Endothelial cell of umbilical vein (primary cell): Measurements from ENCODE around the gene TRPM3. TPM values are rescaled to one million over a fixed set of nuclear protein-coding genes. Genes with fewer than 3 reads are reported as not detected.

Experiments used
- BruUV-seq: library from RNA; stranded (reverse); fragments of 400-500 nt; replicated peaks from 2 replicates; lab custom pipeline; 2021; lab: Mats Ljungman, UMichigan
- CTCF ChIA-PET: fragments of 300-600, 350-600 bp; sonication (Branson Sonifier 250); formaldehyde crosslinking; loops from one replicate; lab custom pipeline; 2021; ENCODE audit warnings: antibody characterized with exemption, inconsistent platforms; lab: Charles Lee
- POLR2A ChIA-PET: fragments of 300-600, 350-600 bp; sonication (Branson Sonifier 250); formaldehyde crosslinking; loops from one replicate; lab custom pipeline; 2021; ENCODE audit warnings: antibody characterized with exemption, inconsistent platforms; lab: Charles Lee
- DNase-seq: peaks from one replicate; pipeline ENCODE4 v3.0.0-alpha.2; 2011; ENCODE audit warnings: low read depth, low spot score
- FAIRE-seq: peaks from 2 replicates; lab custom pipeline; 2011; peaks lifted over from hg19 to GRCh38; lab: Jason Lieb, UNC
- H2AFZ ChIP-seq: 2 replicates; pipeline ENCODE4 v1.6.0; 2012; ENCODE audit warnings: low read depth, low read length, control low read depth, inconsistent platforms
- H3K27ac ChIP-seq: 2 replicates; pipeline ENCODE4 v1.5.1; 2011; ENCODE audit warnings: low read depth, mild to moderate bottlenecking, control low read depth, low read length, moderate library complexity; ENCODE audit not compliant: insufficient read depth
- H3K27me3 ChIP-seq, 2 experiments: 2 replicates each; pipeline versions ENCODE4 v1.6.0 to v1.6.1; 2011; ENCODE audit warnings: low read length in 2 of 2, mixed read lengths in 1 of 2; ENCODE audit not compliant: control insufficient read depth in 2 of 2, insufficient read depth in 2 of 2
- H3K36me3 ChIP-seq, 2 experiments: 2 replicates in 1 of 2; 3 replicates in 1 of 2; pipeline ENCODE4 v1.5.1; 2011; ENCODE audit warnings: low read length in 2 of 2, mild to moderate bottlenecking in 1 of 2, moderate library complexity in 1 of 2; ENCODE audit not compliant: control insufficient read depth in 2 of 2, insufficient read depth in 2 of 2; ENCODE audit errors: extremely low read depth in 1 of 2
- H3K4me1 ChIP-seq: 3 replicates; pipeline ENCODE4 v1.5.1; 2011; ENCODE audit warnings: mild to moderate bottlenecking, low read length; ENCODE audit not compliant: control insufficient read depth, insufficient read depth; ENCODE audit errors: extremely low read depth
- H3K4me2 ChIP-seq: 2 replicates; pipeline ENCODE4 v1.6.1; 2011; ENCODE audit warnings: low read length, control low read depth, mixed read lengths; ENCODE audit not compliant: insufficient read depth
- H3K4me3 ChIP-seq, 3 experiments: fragments of 200-600 bp in 1 of 3; sonication (generic), shearing (Covaris generic) in 1 of 3; replicated peaks in 1 of 3; 2 replicates each; pipeline ENCODE4 v1.5.1; 2011 to 2016; ENCODE audit warnings: control low read depth in 3 of 3, low read length in 3 of 3, mild to moderate bottlenecking in 2 of 3, inconsistent platforms in 1 of 3, low read depth in 1 of 3, moderate library complexity in 1 of 3; ENCODE audit not compliant: insufficient read depth in 1 of 3
- H3K79me2 ChIP-seq: 2 replicates; pipeline ENCODE4 v1.6.0; 2012; ENCODE audit warnings: low read length, inconsistent platforms; ENCODE audit not compliant: control insufficient read depth, insufficient read depth
- H3K9ac ChIP-seq: replicated peaks from 2 replicates; pipeline ENCODE3; 2011; ENCODE audit warnings: low read length, control low read depth; ENCODE audit not compliant: insufficient read depth; ENCODE audit errors: extremely low read depth
- H3K9me1 ChIP-seq: replicated peaks from 3 replicates; pipeline ENCODE4 v1.6.0; 2011; ENCODE audit warnings: mild to moderate bottlenecking, low read length; ENCODE audit not compliant: control insufficient read depth, insufficient read depth; ENCODE audit errors: extremely low read depth
- H3K9me3 ChIP-seq: replicated peaks from 2 replicates; pipeline ENCODE4 v1.5.1; 2012; ENCODE audit warnings: low read length, inconsistent platforms; ENCODE audit not compliant: control insufficient read depth, insufficient read depth
- H4K20me1 ChIP-seq: replicated peaks from 2 replicates; pipeline ENCODE3; 2011; ENCODE audit warnings: mild to moderate bottlenecking, low read length; ENCODE audit not compliant: control insufficient read depth, insufficient read depth; ENCODE audit errors: extremely low read depth
- EZH2 ChIP-seq: IDR thresholded peaks from 2 replicates; pipeline ENCODE4 v1.6.1; 2012; ENCODE audit warnings: borderline replicate concordance, low read depth, mild to moderate bottlenecking, moderate library complexity, low read length, inconsistent platforms; ENCODE audit not compliant: severe bottlenecking
- FOS ChIP-seq: IDR thresholded peaks from 2 replicates; pipeline ENCODE4 v1.6.1; 2011; ENCODE audit warnings: mild to moderate bottlenecking, low read length, moderate library complexity, borderline replicate concordance; ENCODE audit not compliant: insufficient read depth
- GATA2 ChIP-seq: IDR thresholded peaks from 2 replicates; pipeline ENCODE4 v1.7.0; 2011; ENCODE audit warnings: low read depth, mild to moderate bottlenecking, moderate library complexity, mixed read lengths, low read length; ENCODE audit not compliant: insufficient read length, insufficient read depth
- JUN ChIP-seq: IDR thresholded peaks from 2 replicates; pipeline ENCODE4 v1.6.1; 2011; ENCODE audit warnings: borderline replicate concordance, low read depth; ENCODE audit not compliant: insufficient read length, insufficient read depth
- MYC ChIP-seq: IDR thresholded peaks from one replicate; pipeline ENCODE4 v1.6.1; 2011; ENCODE audit warnings: mild to moderate bottlenecking, low read depth, low read length
- POLR2A ChIP-seq: IDR thresholded peaks from 2 replicates; pipeline ENCODE4 v1.6.1; 2012; ENCODE audit warnings: low read depth, mild to moderate bottlenecking, control low read depth, low read length
- POLR2AphosphoS5 ChIP-seq: IDR thresholded peaks from 2 replicates; pipeline ENCODE4 v1.6.1; 2012; ENCODE audit warnings: low read depth, mild to moderate bottlenecking, control low read depth, low read length, moderate library complexity; ENCODE audit not compliant: insufficient read depth
- dilution Hi-C: fragments of 300-500 bp; cut with MboI; formaldehyde crosslinking; loops from one replicate; pipeline ENCODE4 v1.15.0; 2019; ENCODE audit warnings: low sequenced_read_pairs; ENCODE audit not compliant: extremely low pct_ligation_motif_present
- intact Hi-C: fragments of 100-400 bp; cut with micrococcal nuclease; formaldehyde crosslinking; loops from one replicate; pipeline ENCODE4 v1.10.0; 2022
- polyA plus RNA-seq, 4 experiments: library from polyadenylated mRNA; depleted of rRNA in 3 of 4; stranded (reverse) in 3 of 4; unstranded in 1 of 4; fragments of >200 nt; gene quantifications; 2 replicates each; pipeline versions ENCODE4 v1.2.1 to v1.2.3, GENCODE V29; 2011 to 2012; ENCODE audit warnings: missing spikeins in 1 of 4
- total RNA-seq: library from RNA; stranded (reverse); gene quantifications from 2 replicates; pipeline ENCODE4 v1.2.3, GENCODE V29; 2021
- TF ChIP-seq, protein P1 (sequence below), 2 donors: IDR thresholded peaks; 1 replicate in 1 of 2; 2 replicates in 1 of 2; pipeline ENCODE4 v1.5.1; 2011; ENCODE audit warnings: low read length in 2 of 2, mild to moderate bottlenecking in 2 of 2, moderate library complexity in 2 of 2, control low read depth in 1 of 2, inconsistent platforms in 1 of 2, low read depth in 1 of 2; ENCODE audit not compliant: insufficient read depth in 1 of 2; ENCODE audit errors: extremely low read depth in 1 of 2
- TF ChIP-seq, protein P2 (sequence below): IDR thresholded peaks from 2 replicates; pipeline ENCODE4 v1.6.1; 2011; ENCODE audit not compliant: insufficient read depth, insufficient read length

The TRPM3 gene
- total and polyA plus RNA-seq, 2 donors (not counting 3 experiments of a cell fraction or from before 2014, with no cell fraction given), result 0.17 to 0.33 TPM

DNA sequence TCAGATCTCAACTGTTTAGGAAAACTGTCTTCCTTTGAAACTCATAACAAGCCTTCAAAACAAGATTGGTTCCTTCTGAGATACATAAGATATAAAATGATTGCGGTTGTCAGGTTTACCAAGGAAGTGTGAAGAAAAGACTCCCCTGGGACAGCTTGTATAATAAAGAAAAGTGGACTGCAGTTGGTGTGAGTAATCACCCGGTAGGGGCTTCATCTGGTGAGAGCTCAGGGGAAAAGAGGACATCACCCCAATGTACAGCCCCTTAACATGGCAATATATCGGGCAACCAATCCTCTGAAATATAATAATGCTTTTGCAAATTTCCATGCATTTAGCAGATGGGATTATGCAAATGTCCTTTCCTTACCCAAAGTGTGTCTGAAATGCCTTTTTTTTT is 490.4 kb downstream of the TRPM3 start:
- Histone ChIP-seq H4K20me1 (no peaks in the 10 kb centered on the region), H3K79me2 (no peaks in the 10 kb centered on the region), H3K27ac (no peak overlapping the region), H3K9me1 (no peaks in the 10 kb centered on the region), H3K27me3 (peaks cover 0 to 4% of the 10 kb centered on the region in 2 experiments), H3K4me1 (no peaks in the 10 kb centered on the region), H3K4me3 (no peak overlapping the region), H3K36me3 (no peaks in the 10 kb centered on the region), H3K9ac (no peak overlapping the region), H3K4me2 (no peak overlapping the region), H3K9me3 (no peaks in the 10 kb centered on the region), H2AFZ (no peak overlapping the region)
- ChIA-PET CTCF (interaction anchor here (1.0 to 3.5 kb wide), 4 partner anchors 10 to 619 kb away, joined by 3 to 21 read pairs (median 4); no protein-coding TSS in a partner anchor), POLR2A (no interaction called here)
- FAIRE-seq, result no peak
- TF ChIP-seq, protein P1, sequence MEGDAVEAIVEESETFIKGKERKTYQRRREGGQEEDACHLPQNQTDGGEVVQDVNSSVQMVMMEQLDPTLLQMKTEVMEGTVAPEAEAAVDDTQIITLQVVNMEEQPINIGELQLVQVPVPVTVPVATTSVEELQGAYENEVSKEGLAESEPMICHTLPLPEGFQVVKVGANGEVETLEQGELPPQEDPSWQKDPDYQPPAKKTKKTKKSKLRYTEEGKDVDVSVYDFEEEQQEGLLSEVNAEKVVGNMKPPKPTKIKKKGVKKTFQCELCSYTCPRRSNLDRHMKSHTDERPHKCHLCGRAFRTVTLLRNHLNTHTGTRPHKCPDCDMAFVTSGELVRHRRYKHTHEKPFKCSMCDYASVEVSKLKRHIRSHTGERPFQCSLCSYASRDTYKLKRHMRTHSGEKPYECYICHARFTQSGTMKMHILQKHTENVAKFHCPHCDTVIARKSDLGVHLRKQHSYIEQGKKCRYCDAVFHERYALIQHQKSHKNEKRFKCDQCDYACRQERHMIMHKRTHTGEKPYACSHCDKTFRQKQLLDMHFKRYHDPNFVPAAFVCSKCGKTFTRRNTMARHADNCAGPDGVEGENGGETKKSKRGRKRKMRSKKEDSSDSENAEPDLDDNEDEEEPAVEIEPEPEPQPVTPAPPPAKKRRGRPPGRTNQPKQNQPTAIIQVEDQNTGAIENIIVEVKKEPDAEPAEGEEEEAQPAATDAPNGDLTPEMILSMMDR (IDR thresholded peaks at IDR 0.05; ENCODE audit: extremely low read depth in 1 of 2, insufficient read depth in 1 of 2, low read depth in 1 of 2, low read length in 2 of 2), result no peak
- TF ChIP-seq GATA2, result no peak
- TF ChIP-seq JUN, result no peak
- TF ChIP-seq, protein P2, sequence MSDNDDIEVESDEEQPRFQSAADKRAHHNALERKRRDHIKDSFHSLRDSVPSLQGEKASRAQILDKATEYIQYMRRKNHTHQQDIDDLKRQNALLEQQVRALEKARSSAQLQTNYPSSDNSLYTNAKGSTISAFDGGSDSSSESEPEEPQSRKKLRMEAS, result no peak
- TF ChIP-seq POLR2AphosphoS5, result no peak
- TF ChIP-seq FOS, result no peak
- no peak for TF ChIP-seq MYC
- no peak for TF ChIP-seq POLR2A
- no peak for TF ChIP-seq EZH2
- intact Hi-C loops (no loop called here), dilution Hi-C loops (no loop called here)
- BruUV-seq, result no TSS peak
- no peak for DNase-seq
